Measurements from ENCODE around the gene KIR3DL2.

- TF ChIP-seq CTCF (IDR thresholded peaks at IDR 0.05), result no peak
- no peak for TF ChIP-seq POLR2A (IDR thresholded peaks at IDR 0.05)
- TF ChIP-seq POLR2AphosphoS5 (IDR thresholded peaks at IDR 0.05), result no peak
These were observed 45.8 kb downstream of the KIR3DL2 start for GRCh38 chr19:54896036-54896435.

Data from upper lobe of left lung (tissue), 4 donors.